H1 (cell line): Measurements from ENCODE around the gene GTSE1. TPM values are rescaled to one million over a fixed set of nuclear protein-coding genes. Genes with fewer than 3 reads are reported as not detected.

Experiments
- CBX5 ChIP-seq: fragments of 300-800, 300-1000 bp; sonication (generic); IDR thresholded peaks from 2 replicates; pipeline ENCODE4 v1.7.1; 2016; ENCODE audit warnings: antibody characterized with exemption, low read length, low read depth
- CHD7 ChIP-seq: fragments of 300-600 bp; sonication (generic); IDR thresholded peaks from 2 replicates; pipeline ENCODE4 v1.7.1; 2012; ENCODE audit warnings: low read length, moderate library complexity, mild to moderate bottlenecking, inconsistent platforms; ENCODE audit not compliant: insufficient replicate concordance
- EP300 ChIP-seq, 2 experiments: IDR thresholded peaks; 1 replicate in 1 of 2; 2 replicates in 1 of 2; pipeline ENCODE4 v1.6.1; 2011 to 2012; ENCODE audit warnings: low read depth in 2 of 2, low read length in 2 of 2, mild to moderate bottlenecking in 2 of 2, borderline replicate concordance in 1 of 2, inconsistent platforms in 1 of 2, moderate library complexity in 1 of 2
- KDM1A ChIP-seq: fragments of 200-600, 300-600 bp; sonication (generic); IDR thresholded peaks from 2 replicates; pipeline ENCODE4 v1.7.1; 2016; ENCODE audit warnings: mild to moderate bottlenecking, low read length, borderline replicate concordance
- KDM4A ChIP-seq: IDR thresholded peaks from one replicate; pipeline ENCODE4 v1.7.1; 2012; ENCODE audit warnings: low read depth, mild to moderate bottlenecking, moderate library complexity, low read length, inconsistent platforms; ENCODE audit not compliant: severe bottlenecking
- MAFK ChIP-seq: IDR thresholded peaks from 2 replicates; pipeline ENCODE4 v1.6.1; 2012; ENCODE audit warnings: low read depth, mild to moderate bottlenecking, improper control_type of control experiment, low read length
- SAP30 ChIP-seq: fragments of 300-600 bp; sonication (generic); IDR thresholded peaks from 2 replicates; pipeline ENCODE4 v1.7.1; 2012; ENCODE audit warnings: low read length, moderate library complexity, mild to moderate bottlenecking, inconsistent platforms; ENCODE audit not compliant: insufficient read depth, insufficient replicate concordance
- TEAD4 ChIP-seq: IDR thresholded peaks from 2 replicates; pipeline ENCODE4 v1.6.1; 2012; ENCODE audit warnings: low read depth, low read length, inconsistent platforms, mixed read lengths
- polyA plus RNA-seq, 7 experiments: library from polyadenylated mRNA; depleted of rRNA in 3 of 7; stranded (reverse) in 5 of 7; unstranded in 2 of 7; fragments of >200 nt in 5 of 7; fragments of 200-250 nt in 2 of 7; gene quantifications; 1 replicate in 5 of 7; 2 replicates in 1 of 7; 4 replicates in 1 of 7; pipeline versions ENCODE4 v1.2.1 to v1.2.3, GENCODE V29; 2011 to 2013; ENCODE audit warnings: missing spikeins in 2 of 7, mixed read lengths in 2 of 7
- total RNA-seq: library from RNA; stranded (reverse); fragmentation: NEBNext Ultra II Directional; extraction: Animal tissue kit (Norgen Biotek cat#: 25700); gene quantifications from 2 replicates; pipeline ENCODE4 v1.2.1, GENCODE V29; 2021

Gene GTSE1
- total and polyA plus RNA-seq, 2 of the 8 experiments (the other 6 are each of a cell fraction or from before 2014, with no cell fraction given), result 17.5 to 38.6 TPM

- no peak for TF ChIP-seq CHD7
- no peak for TF ChIP-seq KDM4A
- no peak for TF ChIP-seq TEAD4
- TF ChIP-seq MAFK, result no peak
- no peak for TF ChIP-seq EP300 (IDR thresholded peaks at IDR 0.05; ENCODE audit: borderline replicate concordance in 1 of 2, low read depth in 2 of 2, low read length in 2 of 2)
- TF ChIP-seq SAP30, result no peak
- TF ChIP-seq KDM1A, result no peak
- TF ChIP-seq CBX5, result no peak
These were observed 61.2 kb downstream of the GTSE1 start (continued) for GRCh38 chr22:46357711-46358520.
